ENCODE measurements around the gene SPDYE17.
"Not testable (repeated sequence)": the region's sequence is repeated elsewhere in the genome, so short reads cannot be mapped to it uniquely, and the experiment has no call there.

SPDYE17 gene

DNA sequence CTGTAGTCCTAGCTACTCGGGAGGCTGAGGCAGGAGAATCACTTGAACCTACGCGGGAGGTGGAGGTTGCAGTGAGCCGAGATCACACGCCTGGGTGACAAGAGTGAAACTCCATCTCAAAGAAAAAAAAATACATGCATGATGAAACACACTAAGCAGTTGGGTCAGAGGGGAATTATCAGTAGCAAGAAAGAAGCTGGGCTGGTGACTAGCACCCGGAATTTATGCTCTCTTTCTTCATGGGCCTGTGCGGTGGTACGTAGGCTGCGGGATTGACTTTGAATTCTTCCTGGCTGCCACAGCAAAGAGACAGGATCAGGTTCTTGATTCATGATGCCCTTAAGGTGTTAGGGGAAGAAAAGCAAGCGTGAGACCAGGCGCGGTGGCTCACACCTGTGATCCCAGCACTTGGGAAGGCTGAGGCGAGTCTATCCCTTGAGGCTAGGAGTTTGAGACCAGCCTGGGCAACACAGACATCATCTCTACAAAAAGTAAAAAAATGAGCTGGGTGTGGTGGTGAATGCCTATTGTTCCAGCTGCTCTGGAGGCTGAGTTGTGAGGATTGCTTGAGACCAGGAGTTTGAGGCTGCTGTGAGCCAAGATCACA is 54.3 kb downstream of the SPDYE17 start:
- H3K9me3 ChIP-seq (ENCODE audit: control insufficient read depth, low read length); H2AFZ ChIP-seq (ENCODE audit: low read depth, low read length); H3K79me1 ChIP-seq (replicated peaks; ENCODE audit: low read length, poor library complexity, severe bottlenecking); H2BK5ac ChIP-seq (ENCODE audit: low read depth, low read length, poor library complexity, severe bottlenecking); H4K8ac ChIP-seq (ENCODE audit: low read length); H2BK12ac ChIP-seq (ENCODE audit: low read length in 2 of 2); H2AK5ac ChIP-seq (ENCODE audit: low read length, severe bottlenecking); H3K4me2 ChIP-seq (ENCODE audit: low read length, poor library complexity, severe bottlenecking); DNase-seq; H3K14ac ChIP-seq (ENCODE audit: low read length in 2 of 2); H3K27me3 ChIP-seq (ENCODE audit: control insufficient read depth in 1 of 2, insufficient read depth in 1 of 2, low read length in 2 of 2); H3K9ac ChIP-seq (ENCODE audit: low read length); H3K4ac ChIP-seq (ENCODE audit: low read depth in 1 of 2, low read length in 2 of 2); H3K27ac ChIP-seq (ENCODE audit: low read length, poor library complexity, severe bottlenecking); H3K4me1 ChIP-seq (ENCODE audit: control insufficient read depth, insufficient read depth, low read depth, low read length); H2BK120ac ChIP-seq (ENCODE audit: low read depth, low read length); H3K23ac ChIP-seq (ENCODE audit: low read length in 2 of 2); H2BK15ac ChIP-seq (ENCODE audit: low read depth, poor library complexity, severe bottlenecking); H4K91ac ChIP-seq (ENCODE audit: low read length); H3K4me3 ChIP-seq (ENCODE audit: insufficient read depth in 1 of 2, low read depth in 1 of 2, low read length in 2 of 2); H3K18ac ChIP-seq (ENCODE audit: low read depth in 1 of 2, low read length in 2 of 2): not testable (repeated sequence)
- WGBS = 100% methylated on average over 3 of the region's 13 CpGs
- peaks cover 0 to 21% of the 10 kb centered on the region in 2 experiments for H3K36me3 ChIP-seq (ENCODE audit: control insufficient read depth in 1 of 2, insufficient read depth in 2 of 2, low read depth in 1 of 2, low read length in 2 of 2)

DNA sequence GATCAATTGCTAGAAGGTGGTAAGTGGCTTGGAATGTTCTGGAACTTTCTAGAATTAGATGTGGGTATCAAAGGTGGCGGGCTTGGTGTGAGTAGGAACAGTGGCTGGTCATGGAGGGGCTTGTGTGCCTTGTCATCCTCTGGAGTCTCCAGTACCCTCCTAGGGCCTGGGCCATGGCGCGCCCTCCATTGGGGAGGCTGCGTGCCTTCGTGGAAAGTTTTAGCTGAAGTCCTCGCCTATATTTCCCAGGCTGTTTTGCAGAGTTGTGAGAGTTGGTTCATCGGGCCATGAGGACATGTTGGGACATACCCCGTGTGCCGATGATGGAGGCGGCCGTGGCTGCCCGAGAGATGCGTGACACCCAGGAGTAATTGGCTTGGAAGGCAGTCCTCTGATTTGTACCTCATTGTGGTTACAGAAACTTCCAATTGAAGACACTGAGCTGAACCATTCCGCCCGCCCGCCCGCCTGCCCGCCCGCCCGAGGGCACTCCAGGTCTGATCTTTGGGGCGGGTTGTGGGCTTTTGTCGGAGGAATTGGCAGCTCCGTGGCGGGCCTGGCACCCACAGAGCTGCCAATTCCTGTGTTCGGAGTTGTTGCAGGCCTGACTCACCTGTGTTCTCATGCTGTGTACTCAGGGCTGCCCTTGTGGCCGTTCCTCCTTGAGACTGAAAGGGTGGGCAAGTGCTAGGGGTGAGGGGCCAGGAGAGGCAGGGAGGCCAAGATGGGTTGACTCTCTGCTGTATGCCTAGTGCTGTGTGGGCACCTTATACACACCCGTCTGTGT is 57.2 kb downstream of the SPDYE17 start:
- not testable (repeated sequence) for H2AFZ ChIP-seq (ENCODE audit: low read depth, low read length); H3K4ac ChIP-seq (ENCODE audit: low read depth in 1 of 2, low read length in 2 of 2); H3K27ac ChIP-seq (ENCODE audit: low read length, poor library complexity, severe bottlenecking); H2BK15ac ChIP-seq (ENCODE audit: low read depth, poor library complexity, severe bottlenecking); H4K91ac ChIP-seq (ENCODE audit: low read length); H4K8ac ChIP-seq (ENCODE audit: low read length); H3K18ac ChIP-seq (ENCODE audit: low read depth in 1 of 2, low read length in 2 of 2); H3K4me1 ChIP-seq (ENCODE audit: control insufficient read depth, insufficient read depth, low read depth, low read length); DNase-seq; H3K36me3 ChIP-seq (ENCODE audit: control insufficient read depth in 1 of 2, insufficient read depth in 2 of 2, low read depth in 1 of 2, low read length in 2 of 2); H3K14ac ChIP-seq (ENCODE audit: low read length in 2 of 2); H3K4me3 ChIP-seq (ENCODE audit: insufficient read depth in 1 of 2, low read depth in 1 of 2, low read length in 2 of 2); H3K27me3 ChIP-seq (ENCODE audit: control insufficient read depth in 1 of 2, insufficient read depth in 1 of 2, low read length in 2 of 2); H2BK5ac ChIP-seq (ENCODE audit: low read depth, low read length, poor library complexity, severe bottlenecking); H3K23ac ChIP-seq (ENCODE audit: low read length in 2 of 2); H3K9me3 ChIP-seq (ENCODE audit: control insufficient read depth, low read length); H2BK12ac ChIP-seq (ENCODE audit: low read length in 2 of 2); H3K9ac ChIP-seq (ENCODE audit: low read length); H2BK120ac ChIP-seq (ENCODE audit: low read depth, low read length); H2AK5ac ChIP-seq (ENCODE audit: low read length, severe bottlenecking); H3K4me2 ChIP-seq (ENCODE audit: low read length, poor library complexity, severe bottlenecking); H3K79me1 ChIP-seq (replicated peaks; ENCODE audit: low read length, poor library complexity, severe bottlenecking)
- WGBS = 96% methylated on average over 15 of the region's 27 CpGs

DNA sequence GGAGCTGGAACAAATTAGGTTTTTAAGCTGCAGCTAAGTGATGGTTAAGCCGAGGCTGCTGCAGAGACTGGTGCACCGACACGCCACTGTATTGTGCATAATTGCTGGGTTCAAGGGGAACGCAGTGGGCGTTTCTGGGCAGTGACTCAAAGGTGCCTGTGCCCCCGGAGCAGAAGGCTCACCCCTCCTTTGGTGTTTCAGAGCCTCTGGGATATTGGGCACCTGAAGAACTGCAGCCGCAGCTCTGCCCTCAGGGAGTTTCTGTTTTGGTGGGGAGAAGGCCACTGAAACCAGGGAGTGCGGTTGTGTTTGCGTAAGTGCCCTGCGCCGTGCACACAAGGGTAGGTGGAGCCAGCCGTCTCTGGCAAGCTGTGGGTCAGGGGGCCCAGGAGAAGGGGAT is 57.8 kb downstream of the SPDYE17 start:
- 94% methylated on average over 2 of the region's 12 CpGs for WGBS
- H3K4me1 ChIP-seq (ENCODE audit: control insufficient read depth, insufficient read depth, low read depth, low read length); H3K4me3 ChIP-seq (ENCODE audit: insufficient read depth in 1 of 2, low read depth in 1 of 2, low read length in 2 of 2); H3K27me3 ChIP-seq (ENCODE audit: control insufficient read depth in 1 of 2, insufficient read depth in 1 of 2, low read length in 2 of 2); H2BK15ac ChIP-seq (ENCODE audit: low read depth, poor library complexity, severe bottlenecking); H2AFZ ChIP-seq (ENCODE audit: low read depth, low read length); H3K4me2 ChIP-seq (ENCODE audit: low read length, poor library complexity, severe bottlenecking); H2BK120ac ChIP-seq (ENCODE audit: low read depth, low read length); H3K23ac ChIP-seq (ENCODE audit: low read length in 2 of 2); H4K91ac ChIP-seq (ENCODE audit: low read length); H2BK12ac ChIP-seq (ENCODE audit: low read length in 2 of 2); H3K14ac ChIP-seq (ENCODE audit: low read length in 2 of 2); H4K8ac ChIP-seq (ENCODE audit: low read length); H2AK5ac ChIP-seq (ENCODE audit: low read length, severe bottlenecking); H3K27ac ChIP-seq (ENCODE audit: low read length, poor library complexity, severe bottlenecking); H3K9ac ChIP-seq (ENCODE audit: low read length); H3K79me1 ChIP-seq (replicated peaks; ENCODE audit: low read length, poor library complexity, severe bottlenecking); H3K4ac ChIP-seq (ENCODE audit: low read depth in 1 of 2, low read length in 2 of 2); H3K9me3 ChIP-seq (ENCODE audit: control insufficient read depth, low read length); H2BK5ac ChIP-seq (ENCODE audit: low read depth, low read length, poor library complexity, severe bottlenecking); H3K18ac ChIP-seq (ENCODE audit: low read depth in 1 of 2, low read length in 2 of 2); DNase-seq: not testable (repeated sequence)
- H3K36me3 ChIP-seq (ENCODE audit: control insufficient read depth in 1 of 2, insufficient read depth in 2 of 2, low read depth in 1 of 2, low read length in 2 of 2) = peaks cover 0 to 11% of the 10 kb centered on the region in 2 experiments

DNA sequence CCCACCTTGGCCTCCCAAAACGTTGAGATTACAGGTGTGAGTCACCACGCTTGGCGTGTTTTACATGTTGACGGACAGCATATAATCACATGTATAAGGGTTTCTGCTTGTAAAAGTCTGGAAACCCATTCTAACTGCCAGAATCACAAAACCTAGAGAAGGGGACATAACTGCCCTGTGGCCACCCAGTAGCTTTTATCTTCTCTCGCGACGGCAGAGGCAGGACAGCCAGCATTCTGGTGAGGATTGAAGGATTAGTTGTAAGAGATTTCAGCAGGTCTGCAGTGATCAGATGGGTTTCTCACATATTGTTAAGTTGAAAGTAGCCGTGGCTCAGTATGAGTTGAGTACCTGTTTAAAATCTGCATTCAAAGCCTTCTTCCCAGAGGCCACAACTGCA is 59.8 kb downstream of the SPDYE17 start:
- H3K4me3 ChIP-seq (ENCODE audit: insufficient read depth in 1 of 2, low read depth in 1 of 2, low read length in 2 of 2); H4K91ac ChIP-seq (ENCODE audit: low read length); H2BK12ac ChIP-seq (ENCODE audit: low read length in 2 of 2); H3K4me2 ChIP-seq (ENCODE audit: low read length, poor library complexity, severe bottlenecking); H2AFZ ChIP-seq (ENCODE audit: low read depth, low read length); H3K79me1 ChIP-seq (replicated peaks; ENCODE audit: low read length, poor library complexity, severe bottlenecking); H3K4ac ChIP-seq (ENCODE audit: low read depth in 1 of 2, low read length in 2 of 2); H2BK15ac ChIP-seq (ENCODE audit: low read depth, poor library complexity, severe bottlenecking); H3K4me1 ChIP-seq (ENCODE audit: control insufficient read depth, insufficient read depth, low read depth, low read length); DNase-seq; H2AK5ac ChIP-seq (ENCODE audit: low read length, severe bottlenecking); H3K14ac ChIP-seq (ENCODE audit: low read length in 2 of 2); H3K27ac ChIP-seq (ENCODE audit: low read length, poor library complexity, severe bottlenecking); H2BK5ac ChIP-seq (ENCODE audit: low read depth, low read length, poor library complexity, severe bottlenecking); H3K9me3 ChIP-seq (ENCODE audit: control insufficient read depth, low read length); H3K27me3 ChIP-seq (ENCODE audit: control insufficient read depth in 1 of 2, insufficient read depth in 1 of 2, low read length in 2 of 2); H2BK120ac ChIP-seq (ENCODE audit: low read depth, low read length); H4K8ac ChIP-seq (ENCODE audit: low read length); H3K23ac ChIP-seq (ENCODE audit: low read length in 2 of 2); H3K18ac ChIP-seq (ENCODE audit: low read depth in 1 of 2, low read length in 2 of 2); H3K36me3 ChIP-seq (ENCODE audit: control insufficient read depth in 1 of 2, insufficient read depth in 2 of 2, low read depth in 1 of 2, low read length in 2 of 2); H3K9ac ChIP-seq (ENCODE audit: low read length): not testable (repeated sequence)
- WGBS = 97% methylated on average over 4 of the region's 8 CpGs
